Aorta (tissue), 5 donors: ENCODE data around the gene BCORL1. TPM values are rescaled to one million over a fixed set of nuclear protein-coding genes. Genes with fewer than 3 reads are reported as not detected.

Experiments
- ATAC-seq: fragments of 200-7000 bp; cut with Tn5 transposase; one replicate; pipeline ENCODE4 v1.9.1; 2022; ENCODE audit warnings: moderate library complexity; ENCODE audit not compliant: low FRiP score
- DNase-seq, 2 donors: peaks; one replicate each; pipeline ENCODE4 v3.0.0-alpha.2; 2020
- H3K27ac ChIP-seq, 2 donors: one replicate each; pipeline ENCODE4 v1.5.1; 2013; ENCODE audit warnings: low read length in 2 of 2, mild to moderate bottlenecking in 2 of 2, moderate library complexity in 2 of 2, control low read depth in 1 of 2, inconsistent platforms in 1 of 2, low read depth in 1 of 2
- H3K27me3 ChIP-seq, 2 donors: one replicate each; pipeline ENCODE4 v1.6.1; 2013; ENCODE audit warnings: control low read depth in 1 of 2, low read length in 1 of 2, mild to moderate bottlenecking in 1 of 2, moderate library complexity in 1 of 2; ENCODE audit not compliant: insufficient read depth in 2 of 2, control insufficient read depth in 1 of 2
- H3K36me3 ChIP-seq, 2 donors: one replicate each; pipeline ENCODE4 v1.6.1; 2013; ENCODE audit warnings: control low read depth in 1 of 2, low read length in 1 of 2, mild to moderate bottlenecking in 1 of 2; ENCODE audit not compliant: insufficient read depth in 2 of 2, control insufficient read depth in 1 of 2
- H3K4me1 ChIP-seq, 2 donors: one replicate each; pipeline ENCODE4 v1.6.1; 2013; ENCODE audit warnings: low read length in 2 of 2, control low read depth in 1 of 2, mild to moderate bottlenecking in 1 of 2, moderate library complexity in 1 of 2; ENCODE audit not compliant: insufficient read depth in 2 of 2, control insufficient read depth in 1 of 2
- H3K4me3 ChIP-seq, 2 donors: one replicate each; pipeline ENCODE4 v1.5.1; 2013; ENCODE audit warnings: low read length in 2 of 2, control low read depth in 1 of 2, mild to moderate bottlenecking in 1 of 2
- H3K9me3 ChIP-seq: one replicate; pipeline ENCODE4 v1.6.1; 2013; ENCODE audit warnings: mild to moderate bottlenecking, low read length; ENCODE audit not compliant: control insufficient read depth
- WGBS, 2 donors: extraction: QIAGEN DNeasy Blood & Tissue Kit; methylation state at CpG; one replicate each; pipeline ENCODE4 v1.1.7; 2013; 5-methylcytosine and 5-hydroxymethylcytosine counted together
- intact Hi-C, 2 donors: fragments of 100-400 bp; cut with DNase I; formaldehyde crosslinking; loops; one replicate each; pipeline versions ENCODE4 v1.14.2 to v1.15.0; 2022
- polyA plus RNA-seq, 2 donors: library from polyadenylated mRNA; stranded (reverse); fragments of 200-250 nt; gene quantifications; one replicate each; pipeline ENCODE4 v1.2.3, GENCODE V29; 2013
- total RNA-seq, 2 donors: library from RNA; stranded (reverse); fragmentation: NEBNext Ultra II Directional; extraction: Animal tissue kit (Norgen Biotek cat#: 25700); gene quantifications; one replicate each; pipeline ENCODE4 v1.2.1, GENCODE V29; 2021
- donor health status: healthy with polysubstance abuse.
- donor health status: Bipolar disorder and iron deficiency.
- donor health status: DM: no; HTN: no; CAD: no.
- donor health status: DM: no; HTN: no; CAD: no.
- donor health status: DM: yes; HTN: yes; CAD: no.

The BCORL1 gene
- total and polyA plus RNA-seq, 4 donors: 2.6 to 26.9 (median 13.2) TPM

DNA sequence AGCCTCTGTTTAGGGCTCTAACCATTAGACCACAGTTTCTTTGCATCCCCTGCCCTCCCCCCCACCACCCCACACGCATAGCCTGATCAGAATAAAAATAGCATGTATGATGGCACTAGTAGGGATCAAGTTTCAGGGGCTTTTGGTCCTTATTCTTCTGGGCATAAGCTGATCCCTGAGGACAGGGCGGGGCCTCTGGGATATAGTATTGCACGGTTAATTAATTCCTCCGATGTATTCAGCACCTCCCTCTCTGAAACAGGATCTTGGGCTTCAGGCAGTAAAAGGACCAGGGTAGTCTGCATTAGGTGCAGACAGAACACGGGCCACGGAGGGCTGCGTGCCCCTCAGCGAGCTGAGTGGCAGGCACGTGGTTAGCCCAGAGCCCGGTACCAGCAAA lies 70.8 kb downstream of the BCORL1 start:
- Histone ChIP-seq H3K27me3 (no peaks in the 10 kb centered on the region), H3K9me3 (no peaks in the 10 kb centered on the region), H3K36me3 (peaks cover 0 to 2% of the 10 kb centered on the region in 2 donors), H3K4me3 (no peak overlapping the region), H3K4me1 (no peaks in the 10 kb centered on the region), H3K27ac (no peak overlapping the region)
- DNase-seq (no peak), ATAC-seq (no peak)
- WGBS, 2 donors: 79 to 88% methylated on average over 10 of the region's 10 CpGs
- intact Hi-C loops: no loop called here

GRCh38 chrX:130055103-130055502 lies 72.7 kb downstream of the BCORL1 start:
- H3K4me3 ChIP-seq: no peak overlapping the region
- H3K27ac ChIP-seq: peak overlapping the region in 1 of 2 donors; percentile 34
- ATAC-seq: peak; percentile 53
- DNase-seq: peak in 1 of 2 donors; percentile 66
- intact Hi-C loops: loop anchor here in 1 of 2 donors (5.0 kb wide), 1 partner anchor 128 kb away; no protein-coding TSS in a partner anchor
- no peaks in the 10 kb centered on the region for H3K4me1 ChIP-seq
- 9 to 32% methylated on average over 11 of the region's 11 CpGs for WGBS, 2 donors
- H3K9me3 ChIP-seq: no peaks in the 10 kb centered on the region
- H3K27me3 ChIP-seq: no peaks in the 10 kb centered on the region
- peaks cover 0 to 2% of the 10 kb centered on the region in 2 donors for H3K36me3 ChIP-seq

- ATAC-seq (no peak), DNase-seq (no peak)
- intact Hi-C loops: loop anchor here in 1 of 2 donors (5.0 kb wide), 1 partner anchor 129 kb away; no protein-coding TSS in a partner anchor
- no peaks in the 10 kb centered on the region for H3K4me1 ChIP-seq
- H3K36me3 ChIP-seq: peaks cover 0 to 2% of the 10 kb centered on the region in 2 donors
- H3K4me3 ChIP-seq: no peak overlapping the region
- H3K9me3 ChIP-seq: no peaks in the 10 kb centered on the region
- H3K27ac ChIP-seq: no peak overlapping the region
- no peaks in the 10 kb centered on the region for H3K27me3 ChIP-seq
- 73 to 86% methylated on average over 18 of the region's 18 CpGs for WGBS, 2 donors
Measured at GRCh38 chrX:130055899-130056298, 73.5 kb downstream of the BCORL1 start.

- Histone ChIP-seq H3K27me3 (no peaks in the 10 kb centered on the region), H3K4me1 (no peaks in the 10 kb centered on the region), H3K4me3 (no peak overlapping the region), H3K9me3 (no peaks in the 10 kb centered on the region), H3K36me3 (peaks cover 0 to 1% of the 10 kb centered on the region in 2 donors), H3K27ac (no peak overlapping the region)
- no peak for DNase-seq
- WGBS, 2 donors: 74 to 76% methylated on average over 9 of the region's 9 CpGs
- intact Hi-C loops: loop anchor here in 1 of 2 donors (5.0 kb wide), 1 partner anchor 130 kb away; no protein-coding TSS in a partner anchor
- ATAC-seq: no peak
Measured at GRCh38 chrX:130057209-130057608, 74.8 kb downstream of the BCORL1 start.

DNA sequence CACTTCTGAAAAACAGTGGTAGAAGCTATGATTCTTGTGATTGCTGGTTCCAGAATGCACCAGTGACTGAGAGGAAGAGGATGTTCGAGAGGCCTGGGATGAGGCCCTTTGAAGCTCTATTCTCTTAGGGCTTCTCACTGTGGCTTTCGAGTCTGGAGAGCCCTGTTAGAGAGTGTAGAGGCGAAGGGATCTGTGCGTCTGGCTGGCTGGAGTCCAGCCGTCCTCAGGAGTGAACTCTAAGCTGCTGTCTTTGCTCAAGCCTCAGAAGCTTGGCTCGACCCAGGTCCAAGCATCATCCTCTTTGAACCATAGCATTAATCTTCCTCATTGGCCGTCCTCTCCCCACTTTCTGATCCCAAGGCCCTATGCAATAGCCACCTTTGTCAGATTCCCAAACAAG lies 76.2 kb downstream of the BCORL1 start:
- intact Hi-C loops: loop anchor here in 1 of 2 donors (5.0 kb wide), 1 partner anchor 131 kb away; no protein-coding TSS in a partner anchor
- Histone ChIP-seq H3K4me3 (no peak overlapping the region), H3K4me1 (no peaks in the 10 kb centered on the region), H3K9me3 (no peaks in the 10 kb centered on the region), H3K36me3 (no peaks in the 10 kb centered on the region), H3K27me3 (no peaks in the 10 kb centered on the region), H3K27ac (no peak overlapping the region)
- ATAC-seq (no peak), DNase-seq (no peak)
- 70 to 81% methylated on average over 7 of the region's 7 CpGs for WGBS, 2 donors

DNA sequence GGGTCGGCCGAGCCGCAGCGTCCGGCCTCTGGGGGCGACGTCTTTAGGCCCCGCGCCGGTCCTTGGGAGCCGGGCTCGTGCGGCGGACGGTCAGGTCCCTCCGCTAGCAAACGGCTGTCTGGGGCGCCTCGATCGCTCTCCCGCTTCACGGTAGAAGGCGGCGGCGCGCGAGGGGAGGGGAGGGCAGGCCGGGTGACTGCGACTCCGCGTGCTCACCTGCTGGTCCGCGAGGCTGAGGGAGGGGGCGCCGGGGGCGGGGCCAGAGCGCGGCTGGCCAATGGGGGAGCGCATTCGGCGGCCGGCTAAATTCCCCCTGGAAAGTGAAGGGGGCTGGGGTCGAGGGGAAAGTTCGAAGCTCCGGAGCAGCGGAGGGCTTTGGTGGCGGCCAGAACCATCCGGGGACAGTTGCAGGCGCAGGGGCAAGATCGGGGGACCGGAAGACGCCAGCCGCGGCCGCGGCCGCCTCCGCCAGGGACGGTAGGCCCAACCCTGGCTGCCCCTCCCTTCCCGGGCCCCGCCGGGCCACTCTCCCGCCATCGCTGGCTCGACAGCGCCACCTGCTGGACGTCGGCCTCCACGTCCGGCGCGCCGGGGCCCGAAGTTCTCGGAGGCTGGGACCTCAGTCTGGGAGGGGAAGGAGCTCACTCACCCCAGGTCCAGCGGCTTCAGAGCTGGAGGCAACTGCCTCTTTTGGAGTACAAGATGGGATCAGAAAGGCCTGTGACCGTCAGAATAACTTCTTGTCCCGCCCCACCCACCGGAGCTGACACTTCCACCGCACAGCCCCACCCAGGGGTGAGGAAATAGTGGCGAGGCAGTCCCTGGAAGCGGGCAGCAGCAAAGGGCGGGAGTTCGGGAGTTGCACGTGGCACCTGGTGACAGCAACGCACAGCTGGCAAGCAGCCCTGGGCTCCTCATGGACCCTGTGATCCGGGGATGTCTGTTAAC lies 78.0 kb downstream of the BCORL1 start:
- H3K36me3 ChIP-seq: no peaks in the 10 kb centered on the region
- ATAC-seq (peak; percentile 93), DNase-seq (peak; percentile 85 to 95)
- intact Hi-C loops: loop anchor here in 1 of 2 donors (2.0 kb wide), 2 partner anchors 130 to 454 kb away; no protein-coding TSS in a partner anchor
- no peaks in the 10 kb centered on the region for H3K4me1 ChIP-seq
- peak overlapping the region in 1 of 2 donors; percentile 1 for H3K4me3 ChIP-seq
- H3K27me3 ChIP-seq: no peaks in the 10 kb centered on the region
- H3K9me3 ChIP-seq: no peaks in the 10 kb centered on the region
- 0 to 29% methylated on average over 84 to 87 of the region's 87 CpGs for WGBS, 2 donors
- H3K27ac ChIP-seq: no peak overlapping the region

- H3K4me1 ChIP-seq: no peaks in the 10 kb centered on the region
- no peak overlapping the region for H3K4me3 ChIP-seq
- ATAC-seq: no peak
- H3K36me3 ChIP-seq: peaks cover 0 to 3% of the 10 kb centered on the region in 2 donors
- intact Hi-C loops: no loop called here
- no peaks in the 10 kb centered on the region for H3K27me3 ChIP-seq
- H3K27ac ChIP-seq: no peak overlapping the region
- H3K9me3 ChIP-seq: no peaks in the 10 kb centered on the region
- WGBS, 2 donors: 85% methylated on average over 15 of the region's 15 CpGs
- no peak for DNase-seq
Measured at GRCh38 chrX:130066975-130067615, 84.7 kb downstream of the BCORL1 start.

GRCh38 chrX:130071611-130072344 lies 89.3 kb downstream of the BCORL1 start:
- Histone ChIP-seq H3K27ac (no peak overlapping the region), H3K4me1 (no peaks in the 10 kb centered on the region), H3K4me3 (no peak overlapping the region), H3K27me3 (no peaks in the 10 kb centered on the region), H3K36me3 (peaks cover 0 to 3% of the 10 kb centered on the region in 2 donors), H3K9me3 (no peaks in the 10 kb centered on the region)
- DNase-seq (no peak), ATAC-seq (no peak)
- intact Hi-C loops: loop anchor here in 1 of 2 donors (10.0 kb wide), 1 partner anchor 53 kb away; no protein-coding TSS in a partner anchor
- WGBS, 2 donors: 68 to 82% methylated on average over 18 of the region's 18 CpGs
